DMS 273 (cell line): ENCODE measurements around the gene STK32A.

Source experiments
- DNase-seq: peaks from one replicate; lab custom pipeline; 2025; ENCODE audit not compliant: unreplicated experiment; lab: John Stamatoyannopoulos, UW

Gene STK32A

GRCh38 chr5:147248561-147248960 lies 13.7 kb downstream of the STK32A start:
- peak; percentile 57 for DNase-seq

- DNase-seq: no peak
Measured at GRCh38 chr5:147259837-147260236, 25.0 kb downstream of the STK32A start.

GRCh38 chr5:147267082-147267832 lies 32.4 kb downstream of the STK32A start:
- no peak for DNase-seq

GRCh38 chr5:147276497-147276896 lies 41.7 kb downstream of the STK32A start:
- DNase-seq: no peak

- DNase-seq: no peak
Measured at GRCh38 chr5:147286296-147286695, 51.5 kb downstream of the STK32A start.

GRCh38 chr5:147287110-147287509 lies 52.3 kb downstream of the STK32A start:
- DNase-seq: no peak

GRCh38 chr5:147290261-147290660 lies 55.4 kb downstream of the STK32A start:
- DNase-seq: no peak

DNA sequence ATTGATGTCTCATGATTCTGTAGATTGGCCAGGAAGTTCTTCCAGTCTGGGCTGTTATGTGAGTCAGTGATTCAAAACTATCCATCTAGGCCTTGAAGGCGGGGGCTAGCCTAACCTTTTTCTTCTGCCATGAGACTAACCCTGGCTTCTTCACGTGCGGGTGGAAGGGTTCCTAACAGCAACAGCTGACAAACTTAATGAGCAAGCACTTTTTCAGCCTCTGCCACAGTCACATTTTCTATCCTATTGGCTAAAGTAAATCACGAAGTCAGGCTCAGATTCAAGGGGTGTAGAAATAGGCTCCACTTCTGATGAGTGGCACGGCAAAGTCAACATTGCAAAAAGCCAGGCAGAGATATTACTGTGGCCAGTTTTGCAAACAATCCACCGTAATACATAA lies 68.4 kb downstream of the STK32A start:
- DNase-seq: no peak

DNA sequence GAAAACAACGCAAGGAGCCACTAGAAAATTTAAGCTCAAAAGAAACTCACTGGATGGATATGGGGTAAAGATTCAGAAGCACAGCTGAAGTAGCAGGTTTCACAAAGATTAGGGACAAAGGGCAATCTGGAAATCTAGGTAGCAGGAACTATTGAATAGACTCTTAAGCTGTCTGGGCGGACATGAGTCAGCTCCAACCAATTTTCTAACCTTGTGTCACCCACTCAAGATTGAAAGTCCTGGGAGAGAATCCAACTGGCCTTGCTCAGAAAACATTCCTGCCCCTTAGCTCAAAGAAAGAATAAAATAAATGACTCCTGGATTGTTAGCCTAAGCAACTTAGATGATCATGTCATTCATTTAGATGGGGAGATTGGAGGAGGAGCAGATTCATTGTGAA lies 69.2 kb downstream of the STK32A start:
- no peak for DNase-seq

DNA sequence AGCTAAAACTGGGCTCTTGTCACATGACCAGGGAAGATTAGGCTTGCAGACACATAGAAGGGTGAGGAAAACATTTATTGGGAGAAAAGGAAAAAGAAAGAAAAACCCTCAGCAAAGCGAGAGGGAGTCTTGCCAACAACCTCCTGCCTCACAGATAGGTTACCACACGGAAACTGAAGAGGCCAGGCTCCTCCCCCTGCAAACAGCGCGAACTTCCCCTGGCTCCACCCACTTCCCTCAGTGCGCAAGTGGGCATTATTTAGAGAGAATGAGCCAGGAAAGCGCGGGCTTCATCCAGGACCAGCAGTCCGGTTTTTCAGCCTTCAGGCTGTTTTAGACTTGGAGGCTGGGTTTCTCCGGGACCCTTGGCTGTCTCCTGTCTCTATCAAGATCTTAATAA lies 70.3 kb downstream of the STK32A start:
- DNase-seq: no peak

- DNase-seq: no peak
Measured at GRCh38 chr5:147306351-147306750, 71.5 kb downstream of the STK32A start.

GRCh38 chr5:147307170-147307569 lies 72.3 kb downstream of the STK32A start:
- no peak for DNase-seq

DNA sequence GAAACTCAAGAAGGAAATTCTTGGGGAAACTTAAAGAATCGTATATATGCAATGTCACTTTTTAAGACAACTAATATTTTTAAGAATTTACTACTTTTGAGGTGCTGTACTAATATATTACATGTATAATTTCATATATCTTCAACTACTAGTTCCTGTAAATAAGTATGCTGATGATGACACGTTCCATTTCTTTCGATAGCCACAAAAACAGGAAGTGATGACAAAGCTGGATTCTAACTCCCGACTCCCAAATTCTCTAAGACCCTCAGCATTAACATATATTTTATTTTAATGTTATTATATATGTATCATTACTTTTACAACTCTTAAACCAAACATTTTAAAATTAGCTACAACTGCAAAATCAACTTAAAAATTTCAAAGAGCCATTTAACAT lies 74.8 kb downstream of the STK32A start:
- no peak for DNase-seq

DNA sequence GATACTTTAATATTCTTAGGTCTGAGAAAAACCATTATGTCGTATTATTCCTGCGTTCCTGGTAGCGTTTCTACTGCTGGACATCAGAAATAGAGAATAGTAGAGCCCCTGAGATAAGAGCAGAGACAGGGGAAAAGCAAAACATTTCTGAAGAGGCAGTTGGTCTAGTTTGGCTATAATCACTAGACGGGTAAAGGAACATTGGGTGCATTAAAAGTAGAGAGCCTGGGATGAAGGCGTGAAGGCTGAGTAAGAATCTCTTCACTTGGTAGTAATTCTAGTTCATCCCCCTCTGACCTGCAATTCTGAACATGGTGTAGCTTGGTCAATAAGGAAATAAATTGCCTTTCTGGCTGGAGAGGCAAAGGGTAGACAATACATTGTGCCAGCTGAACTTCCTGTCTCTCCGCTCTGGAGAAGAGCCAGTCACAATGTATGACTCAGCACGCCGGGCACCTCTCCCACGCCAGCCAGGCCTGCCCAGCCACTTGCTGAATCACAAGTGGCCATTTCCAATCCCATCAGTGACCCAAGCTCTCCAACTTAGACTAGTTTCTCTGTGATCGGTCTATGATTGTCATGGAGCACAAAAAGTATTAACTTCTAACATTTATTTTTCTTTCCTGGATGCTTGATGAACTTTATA lies 75.4 kb downstream of the STK32A start:
- peak; percentile 76 for DNase-seq

DNA sequence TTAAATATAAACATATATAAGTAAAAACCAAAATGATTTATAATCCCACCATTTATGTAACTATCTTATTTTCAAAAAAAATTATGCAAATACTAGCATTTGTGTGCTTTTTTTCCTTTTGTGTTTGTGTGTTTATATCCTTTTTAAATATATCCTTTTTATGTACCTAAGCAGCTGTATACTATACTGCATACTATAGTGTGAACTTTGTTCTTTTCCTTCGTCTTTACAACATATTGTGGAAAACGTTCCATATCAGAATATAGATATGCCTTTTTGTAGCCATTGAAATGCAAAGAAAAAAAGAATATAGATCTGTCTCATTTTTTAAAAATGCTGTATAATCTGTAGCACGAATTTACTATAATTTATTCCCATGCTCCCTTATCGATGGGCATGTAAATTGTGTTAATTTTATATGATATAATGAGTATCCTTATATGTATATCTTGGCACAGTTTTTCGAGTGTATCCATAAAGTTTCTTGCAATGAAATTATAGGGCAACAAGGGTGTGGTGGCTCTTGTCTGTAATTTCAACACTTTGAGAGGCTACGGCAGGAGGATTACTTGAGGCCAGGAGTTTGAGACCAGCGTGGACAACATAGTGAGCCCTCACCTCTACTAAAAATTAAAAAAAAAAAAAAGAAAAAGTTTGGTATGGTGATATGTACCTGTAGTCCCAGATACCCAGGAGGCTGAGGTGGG lies 83.3 kb downstream of the STK32A start:
- no peak for DNase-seq

GRCh38 chr5:147321569-147321968 lies 86.7 kb downstream of the STK32A start:
- DNase-seq: peak; percentile 32

DNA sequence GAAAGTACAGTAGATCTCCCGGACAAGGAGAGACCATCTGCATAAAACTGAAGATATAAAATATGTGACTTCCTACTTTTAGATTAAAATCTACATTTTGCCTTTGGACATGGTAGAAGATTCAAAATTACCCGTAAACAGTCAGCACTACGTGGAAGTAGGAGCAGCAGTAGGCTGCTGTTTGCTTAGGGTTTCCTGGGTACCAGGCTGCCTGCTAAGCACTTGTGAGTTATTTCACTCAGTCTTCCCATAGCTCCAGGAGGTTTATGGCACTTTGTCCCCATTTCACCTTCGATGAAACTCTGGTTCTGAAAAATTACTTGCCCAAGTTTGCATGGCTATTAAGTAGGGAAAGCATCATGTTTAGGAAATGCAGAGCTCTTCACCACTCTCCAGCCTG lies 92.6 kb downstream of the STK32A start:
- DNase-seq: no peak

DNA sequence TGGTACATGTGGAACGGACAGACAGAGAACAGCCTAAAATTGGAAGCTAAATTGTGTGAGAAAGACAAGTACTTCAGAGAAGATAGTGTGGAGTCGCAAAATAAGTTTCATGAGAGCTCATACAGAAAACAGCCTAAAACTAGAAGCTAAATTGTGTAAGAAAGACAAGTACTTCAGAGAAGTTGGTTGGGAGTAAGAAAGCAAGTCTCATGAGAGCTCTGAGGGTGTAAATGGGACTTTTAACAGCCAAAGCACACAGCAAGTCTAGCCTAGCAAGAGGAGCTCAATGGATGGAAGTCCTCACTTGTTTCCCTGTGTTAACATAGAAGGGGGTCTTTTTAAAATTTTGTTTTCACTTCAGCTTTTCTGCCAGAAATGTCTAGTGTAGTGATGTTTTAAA lies 93.1 kb downstream of the STK32A start:
- no peak for DNase-seq

- no peak for DNase-seq
Measured at GRCh38 chr5:147332658-147333057, 97.8 kb downstream of the STK32A start.

GRCh38 chr5:147336876-147337275 lies 102.0 kb downstream of the STK32A start:
- DNase-seq: no peak

DNA sequence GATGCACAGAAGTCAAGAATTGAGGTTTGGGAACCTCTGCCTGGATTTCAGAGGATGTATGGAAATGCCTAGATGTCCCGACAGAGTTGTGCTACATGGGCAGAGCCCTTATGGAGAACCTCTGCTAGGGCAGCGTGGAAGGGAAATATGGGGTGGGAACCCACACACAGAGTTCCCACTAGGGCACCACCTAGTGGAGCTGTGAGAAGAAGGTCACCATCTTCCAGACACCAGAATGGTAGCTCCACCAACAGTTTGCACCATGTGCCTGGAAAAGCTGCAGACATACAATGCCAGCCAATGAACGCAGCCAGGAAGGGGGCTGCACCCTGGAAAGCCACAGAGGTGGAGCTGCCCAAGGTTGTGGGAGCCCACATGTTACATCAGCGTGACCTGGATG lies 104.5 kb downstream of the STK32A start:
- peak; percentile 4 for DNase-seq

DNA sequence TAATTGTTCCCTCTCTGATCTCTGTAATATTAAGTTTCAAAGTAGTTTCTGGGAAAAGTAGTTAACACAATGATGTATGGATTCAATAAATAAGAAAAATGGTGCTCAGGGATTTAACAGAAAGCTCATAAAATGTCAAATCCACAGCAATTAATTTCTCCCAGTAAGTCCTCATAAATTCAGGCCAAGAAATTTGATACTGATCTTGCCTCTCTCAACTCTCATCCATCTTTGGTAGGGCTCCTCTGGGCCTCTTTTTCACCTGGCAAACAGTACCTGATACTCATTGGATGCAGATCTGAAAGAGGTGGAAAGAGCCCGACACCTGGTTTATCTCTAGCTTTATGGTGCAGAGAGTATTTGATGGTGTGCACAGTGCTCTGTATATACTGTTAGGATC lies 106.1 kb downstream of the STK32A start:
- no peak for DNase-seq
